Endothelial cell of hepatic sinusoid (primary cell): ENCODE measurements around the gene VLDLR.

Source experiments
- in situ Hi-C: cut with HindIII; loops from 2 replicates; pipeline ENCODE4 v1.10.0; 2017; ENCODE audit warnings: low sequenced_read_pairs

VLDLR gene

DNA sequence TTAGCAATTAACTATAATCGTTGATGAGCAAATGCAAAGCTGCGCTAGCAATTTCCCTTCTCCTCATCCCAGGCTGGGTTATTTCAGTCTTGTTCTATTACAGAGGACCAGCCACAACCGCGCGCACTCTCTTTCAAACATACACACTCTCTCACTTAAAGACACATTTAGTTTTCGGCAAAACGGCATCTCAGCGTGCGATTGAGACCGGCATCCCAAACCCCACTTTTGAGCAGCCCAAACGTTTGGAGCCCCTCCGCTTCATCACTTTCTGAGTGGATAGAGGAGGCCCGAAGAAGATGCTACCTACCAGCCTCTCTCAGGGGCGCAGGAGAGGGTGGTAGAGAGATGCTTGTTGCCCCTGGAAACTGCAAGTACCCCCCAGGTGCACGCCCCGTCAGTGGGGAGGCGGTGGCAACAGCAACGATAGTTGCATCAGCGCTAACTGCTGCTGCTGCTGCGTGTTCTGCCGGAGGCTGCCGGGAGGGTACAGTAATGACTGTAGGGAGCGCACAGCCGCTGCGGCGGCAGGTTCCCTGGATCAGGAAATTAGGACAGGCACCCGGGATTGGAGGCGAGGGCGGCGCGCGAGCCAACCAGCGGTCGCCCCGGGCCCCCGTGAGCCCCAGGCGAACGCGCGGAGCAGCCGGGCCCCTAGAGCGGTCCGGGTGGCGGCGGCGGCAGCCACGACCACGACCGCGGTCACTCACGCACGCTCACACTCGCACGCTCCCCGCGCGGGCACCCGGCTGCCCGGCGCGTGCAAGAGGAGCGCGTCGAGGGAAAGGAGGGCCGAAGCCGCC, 467 bp upstream of the VLDLR start:
- in situ Hi-C loops, result no loop called here

DNA sequence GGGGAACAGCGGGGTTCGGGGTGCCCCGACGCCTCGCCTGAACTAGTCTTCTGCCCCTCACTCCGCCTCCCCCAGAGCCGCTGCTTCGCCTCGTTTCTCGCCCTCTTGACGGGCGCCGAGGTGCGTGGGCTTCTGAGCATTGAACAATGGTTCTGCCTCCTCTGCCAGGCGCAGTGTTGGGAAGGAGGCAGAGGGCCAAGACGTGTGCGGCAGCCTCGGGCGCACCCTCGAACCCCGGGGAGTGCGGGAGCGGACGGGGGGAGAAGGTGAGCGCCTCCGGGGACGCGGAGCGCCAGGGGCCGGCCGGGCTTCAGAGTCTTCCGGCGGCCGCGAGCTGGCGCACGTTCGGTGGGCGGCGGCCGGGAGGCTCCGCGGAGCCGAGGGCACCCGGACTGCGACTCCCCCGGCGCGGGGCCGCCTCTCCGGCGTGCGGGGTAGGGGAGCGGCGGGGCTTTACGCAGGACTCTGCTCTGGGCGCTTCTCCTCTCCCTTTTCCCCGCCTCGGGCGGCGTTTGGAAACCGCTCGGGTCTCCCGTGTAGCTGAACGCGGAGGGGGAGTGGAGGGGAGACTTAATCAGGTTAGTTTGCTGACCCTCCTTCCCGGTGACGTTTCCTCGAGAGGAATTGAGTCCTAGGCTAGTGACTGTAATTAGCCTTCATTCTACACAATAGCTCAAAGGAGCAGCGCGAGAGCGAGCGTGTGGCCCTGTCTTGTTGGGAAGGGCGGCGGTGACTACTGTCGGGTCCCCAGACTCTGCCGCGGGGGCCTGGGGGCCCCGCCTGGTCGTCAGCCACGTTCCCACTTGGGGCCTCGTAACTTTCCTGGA, 1.1 kb downstream of the VLDLR start:
- in situ Hi-C loops, result no loop called here

DNA sequence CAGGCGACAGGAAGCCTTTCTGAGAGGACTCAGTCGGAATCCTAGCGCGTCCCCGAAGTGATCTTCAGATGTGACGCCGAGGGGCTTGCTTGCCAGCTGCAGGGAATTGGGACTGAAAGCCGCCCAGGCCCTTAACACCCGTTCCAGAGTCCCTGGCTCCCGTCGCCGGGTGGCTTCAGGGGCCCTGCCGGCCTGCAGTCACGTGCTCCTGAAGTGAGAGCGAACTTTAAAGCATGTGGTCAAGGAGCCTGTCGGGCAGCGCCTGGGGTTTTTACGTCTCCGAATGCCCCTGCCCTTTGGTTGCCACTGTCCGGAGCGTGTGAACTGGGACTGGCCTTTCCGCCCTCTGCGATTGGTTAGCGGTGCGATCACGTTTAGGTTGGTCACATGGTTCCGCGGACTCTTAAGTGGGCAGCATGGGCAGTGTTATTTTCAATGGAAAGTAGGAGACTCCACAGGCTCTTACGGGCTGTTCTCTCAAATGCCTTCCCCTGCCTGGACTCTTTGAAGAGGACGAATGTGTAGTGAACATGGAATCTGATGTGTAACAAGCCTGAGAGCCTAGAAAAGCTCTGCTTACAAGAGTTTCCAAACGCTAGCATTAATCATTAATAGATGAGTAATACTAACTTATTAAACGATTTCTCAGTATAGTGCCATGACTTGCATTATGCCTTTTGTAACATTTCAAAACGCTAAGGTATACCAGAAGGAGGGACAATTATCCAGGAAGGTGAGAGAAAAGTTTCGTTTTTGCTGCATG, 1.9 kb downstream of the VLDLR start:
- in situ Hi-C loops, result no loop called here

DNA sequence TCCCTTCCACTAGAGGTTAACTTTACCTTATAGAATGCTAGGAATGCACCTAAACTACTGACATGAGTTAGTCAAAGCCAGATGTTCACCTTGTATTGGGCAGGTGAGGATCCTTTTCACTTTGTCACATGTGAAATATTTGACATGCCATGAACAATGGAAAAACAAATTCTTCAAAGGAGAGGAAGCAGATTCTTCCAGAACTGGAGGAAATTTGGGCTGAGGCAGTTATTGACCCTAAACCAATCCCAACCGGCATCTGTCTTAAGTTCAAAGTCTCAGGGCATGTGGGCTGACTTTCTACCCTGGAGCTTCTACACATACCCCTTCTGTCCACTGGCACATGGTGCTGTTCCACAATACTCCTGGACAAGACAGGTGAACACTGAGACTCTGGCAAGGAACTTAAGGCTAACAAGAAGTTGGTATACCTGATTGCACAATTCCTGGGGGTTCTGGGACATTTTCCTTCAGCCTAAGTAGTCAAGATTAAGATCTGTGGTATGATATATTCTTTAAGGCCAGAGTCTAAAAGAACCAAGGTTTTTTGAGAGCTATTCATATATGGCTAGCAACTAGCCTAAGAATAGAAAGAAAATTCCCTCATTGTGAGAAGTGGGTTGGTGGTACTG, 2.6 kb downstream of the VLDLR start:
- in situ Hi-C loops, result no loop called here

DNA sequence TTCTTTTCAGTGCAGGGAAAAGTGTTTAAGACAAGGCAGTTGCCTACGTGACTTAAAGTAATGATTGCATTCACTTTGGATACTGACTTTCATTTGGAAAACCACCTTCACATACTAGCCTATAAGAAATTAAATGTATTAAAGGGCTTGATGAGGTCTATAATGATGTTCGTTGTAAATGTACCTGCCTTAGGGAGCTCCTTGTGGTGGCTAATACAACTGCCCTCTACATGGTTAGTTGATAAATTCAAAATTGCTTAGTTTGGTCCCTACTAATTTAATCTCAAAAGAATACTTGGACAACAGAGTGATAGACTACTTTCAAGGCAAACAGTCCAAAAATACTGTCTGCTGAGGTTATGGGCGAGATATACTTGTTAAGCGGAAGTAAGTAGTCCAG, 3.8 kb downstream of the VLDLR start:
- in situ Hi-C loops, result no loop called here

DNA sequence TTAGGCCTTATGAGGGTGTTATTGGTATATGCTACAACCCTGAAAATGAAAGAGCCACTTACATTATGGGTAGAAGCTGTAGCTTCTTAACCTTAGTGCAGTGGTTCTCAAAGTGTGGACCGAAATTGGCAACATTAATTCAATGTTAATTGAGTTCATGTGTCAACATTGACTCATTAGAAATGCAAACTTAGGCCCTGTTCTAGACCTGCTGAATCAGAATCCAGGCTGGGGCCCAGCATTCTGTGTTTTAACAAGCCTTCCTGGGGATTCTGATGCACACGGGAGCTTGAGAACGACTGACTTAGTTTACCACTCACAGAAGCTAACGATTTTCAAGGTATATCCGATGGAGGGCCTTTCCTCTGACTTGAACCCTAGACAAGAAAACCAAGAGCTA, 7.3 kb downstream of the VLDLR start:
- in situ Hi-C loops, result no loop called here

DNA sequence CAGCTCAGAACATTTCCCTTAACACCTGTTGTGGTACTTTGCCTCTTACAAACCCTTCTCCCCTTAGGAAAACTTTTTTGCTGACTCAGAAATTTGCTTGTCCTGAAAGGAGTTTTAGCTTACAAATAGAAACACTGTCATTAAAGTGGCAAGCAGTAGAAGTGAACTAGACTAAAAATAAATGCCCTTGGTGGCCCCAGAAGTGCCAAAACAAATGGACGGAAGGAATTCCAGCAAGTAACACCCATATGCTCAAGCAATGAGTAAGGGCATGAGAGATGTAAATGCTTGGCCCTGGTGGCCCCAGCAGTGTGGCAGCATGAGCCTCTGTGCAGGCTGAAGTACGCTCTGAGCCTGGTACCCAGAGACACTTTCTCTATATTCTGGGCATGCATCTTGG, 8.6 kb downstream of the VLDLR start:
- in situ Hi-C loops, result loop anchor here (5.0 kb wide), 1 partner anchor 53 kb away; no protein-coding TSS in a partner anchor

DNA sequence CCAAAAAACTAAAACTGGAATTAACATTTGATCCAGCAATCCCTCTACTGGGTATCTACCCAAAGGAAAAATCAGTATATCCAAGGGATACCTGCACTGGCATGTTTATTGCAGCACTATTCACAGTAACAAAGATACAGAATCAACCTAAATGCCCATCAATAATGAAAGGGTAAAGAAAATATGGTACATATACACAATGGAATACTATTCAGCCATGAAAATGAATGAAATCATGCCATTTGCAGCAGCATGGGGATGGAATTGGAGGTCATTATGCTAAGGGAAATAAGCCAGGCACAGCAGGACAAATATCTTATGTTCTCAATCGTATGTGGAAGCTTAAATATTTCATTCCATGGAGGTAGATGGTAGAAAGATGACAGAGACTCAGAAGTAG, 9.7 kb downstream of the VLDLR start:
- in situ Hi-C loops, result loop anchor here (5.0 kb wide), 1 partner anchor 54 kb away; no protein-coding TSS in a partner anchor

DNA sequence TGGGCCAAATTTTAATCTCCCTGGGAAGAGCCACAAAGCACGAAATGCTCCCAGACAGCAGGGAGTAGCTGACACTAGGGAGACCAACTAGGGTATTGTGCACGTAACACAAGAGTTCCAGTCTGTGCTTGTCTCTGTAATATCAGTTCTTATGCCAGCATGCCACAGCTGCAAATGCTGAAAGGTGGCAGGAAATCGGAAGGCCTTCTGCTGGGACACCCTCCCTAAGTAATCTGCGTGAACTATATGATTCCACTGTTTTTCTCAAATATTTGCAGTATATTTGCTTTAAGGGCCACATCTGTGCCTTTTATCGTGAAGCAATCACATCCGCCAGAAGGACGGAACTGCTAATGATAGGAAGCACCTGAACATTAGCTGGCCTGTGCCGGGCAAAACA, 12.6 kb downstream of the VLDLR start:
- in situ Hi-C loops, result loop anchor here (5.0 kb wide), 1 partner anchor 57 kb away; no protein-coding TSS in a partner anchor

DNA sequence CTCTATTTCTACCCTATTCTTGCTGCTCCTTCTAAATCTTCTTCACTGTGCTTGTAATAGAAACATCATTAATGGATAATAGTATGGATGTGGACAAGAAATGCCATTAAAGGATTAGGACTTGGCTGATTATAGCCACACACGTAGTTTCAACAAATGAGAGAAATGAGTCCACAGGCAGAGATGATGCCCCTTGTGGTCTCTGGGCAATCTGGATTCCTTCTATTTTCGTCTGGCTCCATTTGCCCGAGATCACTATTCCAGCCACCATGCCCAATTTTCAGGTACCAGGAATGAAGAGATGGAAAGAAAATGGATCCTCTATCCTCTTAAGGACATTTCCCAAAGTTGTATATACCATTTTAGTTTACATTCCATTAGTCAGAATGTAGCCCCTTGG, 13.2 kb downstream of the VLDLR start:
- in situ Hi-C loops, result loop anchor here (5.0 kb wide), 1 partner anchor 58 kb away; no protein-coding TSS in a partner anchor

DNA sequence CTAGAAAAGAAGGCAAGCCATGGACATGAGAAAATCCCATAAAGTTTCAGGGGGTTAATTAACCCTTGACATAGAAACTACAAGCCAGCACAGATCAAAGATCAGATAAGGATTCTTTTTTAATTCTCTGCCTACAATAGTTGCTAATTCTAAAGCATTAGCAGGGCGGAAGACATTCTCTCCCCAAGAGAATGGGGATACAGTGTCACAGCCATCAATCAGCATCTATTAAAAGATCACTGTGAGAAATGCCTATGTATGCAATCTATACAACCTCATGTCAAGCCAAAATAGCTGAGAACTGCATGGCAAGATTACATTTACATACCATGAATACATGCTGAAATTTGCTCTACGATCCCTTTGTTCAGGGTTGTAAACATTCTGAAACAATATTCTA, 14.3 kb downstream of the VLDLR start:
- in situ Hi-C loops, result no loop called here

DNA sequence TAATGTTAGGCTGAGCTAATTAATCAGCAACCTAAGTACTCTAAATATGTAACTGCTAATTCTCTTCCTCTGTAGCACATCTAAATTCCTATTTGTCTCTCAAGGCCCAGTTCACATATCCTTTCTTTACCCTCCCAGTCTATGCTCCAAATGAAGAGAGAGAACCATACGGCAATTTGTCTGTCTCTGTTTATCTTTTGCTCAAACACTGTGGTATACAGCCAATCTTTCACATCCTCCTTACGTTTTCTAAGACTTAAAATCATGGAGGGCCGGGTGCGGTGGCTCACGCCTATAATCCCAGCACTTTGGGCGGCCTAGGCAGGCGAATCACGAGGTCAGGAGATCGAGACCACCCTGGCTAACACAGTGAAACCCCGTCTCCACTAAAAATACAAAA, 15.8 kb downstream of the VLDLR start:
- in situ Hi-C loops, result no loop called here

DNA sequence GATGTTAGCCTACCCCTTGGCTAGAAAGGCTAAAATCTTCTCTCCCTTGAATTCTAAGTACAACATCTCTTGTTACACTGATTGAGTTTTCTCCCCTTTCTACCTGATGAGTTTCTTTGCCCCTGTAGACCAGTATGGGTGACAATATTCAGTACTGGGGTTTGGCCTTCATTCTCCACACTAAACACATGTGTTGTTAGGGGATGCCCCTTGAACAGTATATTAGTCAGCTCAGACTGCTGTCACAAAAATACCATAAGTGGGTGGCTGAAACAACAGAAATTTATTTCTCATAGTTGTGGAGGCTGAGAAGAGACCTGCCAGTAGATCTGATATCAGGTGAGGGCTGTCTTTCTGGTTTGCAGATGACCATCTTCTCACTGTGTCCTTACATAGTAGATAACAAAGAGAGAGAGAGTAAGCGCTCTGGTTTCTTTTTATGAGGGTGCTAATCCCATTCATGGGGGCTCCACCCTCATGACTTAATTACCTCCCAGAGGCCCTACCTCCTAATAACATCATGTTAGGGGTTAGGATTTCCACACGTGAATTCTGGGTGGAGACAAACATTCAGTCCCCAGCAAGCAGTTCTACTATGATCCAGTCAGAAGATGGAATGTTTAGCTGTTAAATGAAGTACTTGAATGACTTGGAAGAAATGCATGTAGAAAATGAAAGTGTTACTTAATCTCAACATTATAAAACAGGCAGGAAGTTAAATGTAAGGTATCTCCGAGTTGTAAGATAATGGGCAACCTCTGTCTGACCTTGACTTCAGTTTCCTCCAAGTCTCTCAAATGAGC, 17.5 kb downstream of the VLDLR start:
- in situ Hi-C loops, result no loop called here

DNA sequence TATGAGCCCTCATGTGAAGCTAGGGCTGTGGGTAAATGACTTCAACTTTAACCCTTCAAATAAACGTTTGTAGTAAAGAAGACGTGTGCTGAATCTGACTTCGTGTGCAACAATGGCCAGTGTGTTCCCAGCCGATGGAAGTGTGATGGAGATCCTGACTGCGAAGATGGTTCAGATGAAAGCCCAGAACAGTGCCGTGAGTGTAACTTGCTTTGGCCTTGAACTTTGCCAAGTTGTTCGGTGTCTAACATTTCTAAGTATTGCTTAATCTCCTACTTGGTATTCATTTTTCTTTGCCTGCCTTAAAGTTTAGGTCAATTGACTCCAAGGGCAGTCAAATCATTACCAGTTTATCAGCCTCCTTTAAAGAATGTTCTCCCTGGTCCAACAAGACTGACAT, 18.2 kb downstream of the VLDLR start:
- in situ Hi-C loops, result no loop called here

DNA sequence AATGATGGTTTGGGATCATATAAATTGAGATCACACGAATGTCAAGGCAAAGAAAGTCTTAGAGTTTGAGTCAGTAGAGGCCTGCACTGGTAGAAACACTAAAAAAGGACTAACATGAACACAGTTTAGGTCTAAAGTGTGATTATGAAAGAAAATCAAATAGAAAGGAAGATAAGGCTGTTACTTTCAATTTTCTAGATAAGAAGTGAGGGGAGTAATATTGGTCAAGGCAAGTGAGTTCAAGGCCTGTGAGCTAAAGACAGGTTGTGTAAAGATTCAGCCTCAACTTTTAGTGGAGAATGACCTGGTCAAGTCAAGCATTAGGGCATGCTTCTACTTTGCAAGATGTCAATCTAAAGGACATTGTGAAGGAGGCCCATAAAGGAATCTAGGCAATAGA, 19.0 kb downstream of the VLDLR start:
- in situ Hi-C loops, result no loop called here

DNA sequence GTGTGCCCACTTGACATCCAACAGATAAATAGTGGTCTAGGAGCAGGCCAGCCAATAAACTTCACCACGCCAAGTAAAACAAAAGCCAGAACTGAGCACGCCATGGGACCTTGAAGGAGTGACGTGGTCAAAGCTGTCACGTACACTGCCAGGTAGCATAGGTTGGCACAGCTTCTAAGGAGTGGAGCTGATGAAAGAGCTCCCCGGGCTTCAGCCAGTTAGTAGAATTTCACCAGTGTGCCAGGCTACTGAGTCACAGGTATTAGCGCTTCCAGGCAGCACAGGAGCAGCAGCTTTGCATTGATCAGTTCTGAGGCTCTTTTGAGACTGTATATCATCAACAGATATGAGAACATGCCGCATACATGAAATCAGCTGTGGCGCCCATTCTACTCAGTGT, 19.4 kb downstream of the VLDLR start:
- in situ Hi-C loops, result no loop called here

DNA sequence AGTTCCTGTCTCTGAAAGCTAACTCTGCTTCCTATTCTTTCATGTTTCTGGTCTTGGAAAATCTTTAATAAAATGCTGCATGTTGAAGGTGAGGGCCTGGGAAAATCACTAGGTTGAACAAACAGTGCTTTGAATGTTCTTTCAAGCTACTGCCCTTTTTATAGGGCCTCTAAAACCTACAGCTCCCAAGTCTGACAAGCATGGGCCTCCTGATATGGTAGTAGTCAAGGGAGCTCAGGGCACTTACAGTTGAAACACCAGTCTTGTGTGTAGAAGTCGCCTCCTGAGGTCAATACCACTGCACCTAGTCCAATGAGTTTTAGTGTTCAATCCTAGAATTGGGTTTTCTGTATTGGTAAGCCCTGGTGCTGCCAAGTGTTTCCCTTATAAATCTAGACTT, 20.5 kb downstream of the VLDLR start:
- in situ Hi-C loops, result no loop called here

DNA sequence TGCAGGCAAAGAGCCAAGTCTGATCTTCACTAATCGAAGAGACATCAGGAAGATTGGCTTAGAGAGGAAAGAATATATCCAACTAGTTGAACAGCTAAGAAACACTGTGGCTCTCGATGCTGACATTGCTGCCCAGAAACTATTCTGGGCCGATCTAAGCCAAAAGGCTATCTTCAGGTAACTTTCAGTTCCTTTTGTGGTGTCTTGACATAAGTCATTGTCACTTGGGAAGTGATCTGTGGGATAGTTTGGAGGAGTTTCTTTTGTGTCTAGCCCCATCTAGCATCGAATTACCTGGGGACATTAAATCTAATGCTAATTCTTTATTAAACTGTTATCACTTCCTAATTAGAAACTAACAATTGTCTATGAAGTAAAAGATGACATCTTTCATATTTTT, 24.0 kb downstream of the VLDLR start:
- in situ Hi-C loops, result no loop called here

DNA sequence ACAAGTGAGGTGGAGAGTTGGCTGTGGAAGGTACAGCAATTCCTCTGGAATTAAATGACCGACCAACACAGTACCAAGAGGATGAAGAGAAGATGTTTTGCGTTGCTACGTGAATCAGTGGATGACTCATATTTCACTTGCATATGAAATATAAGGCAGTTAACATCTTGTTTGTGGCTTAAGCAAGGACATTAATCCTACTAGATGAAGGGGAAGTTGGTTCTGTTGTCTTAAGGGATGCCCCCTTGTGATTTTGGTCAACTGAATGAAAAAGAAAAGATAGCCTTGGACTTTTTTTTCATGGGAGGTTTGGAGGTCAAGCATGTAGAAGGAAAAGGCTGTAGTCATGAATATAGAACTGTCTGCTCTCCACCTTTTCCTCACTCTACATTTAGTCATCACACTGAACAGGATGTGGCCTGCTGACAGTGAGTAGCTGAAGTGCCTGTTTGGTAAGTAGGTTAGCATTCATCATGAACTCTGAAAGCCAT, 33.9 kb downstream of the VLDLR start:
- in situ Hi-C loops, result loop anchor here (25.0 kb wide), 1 partner anchor 107 kb away; no protein-coding TSS in a partner anchor

DNA sequence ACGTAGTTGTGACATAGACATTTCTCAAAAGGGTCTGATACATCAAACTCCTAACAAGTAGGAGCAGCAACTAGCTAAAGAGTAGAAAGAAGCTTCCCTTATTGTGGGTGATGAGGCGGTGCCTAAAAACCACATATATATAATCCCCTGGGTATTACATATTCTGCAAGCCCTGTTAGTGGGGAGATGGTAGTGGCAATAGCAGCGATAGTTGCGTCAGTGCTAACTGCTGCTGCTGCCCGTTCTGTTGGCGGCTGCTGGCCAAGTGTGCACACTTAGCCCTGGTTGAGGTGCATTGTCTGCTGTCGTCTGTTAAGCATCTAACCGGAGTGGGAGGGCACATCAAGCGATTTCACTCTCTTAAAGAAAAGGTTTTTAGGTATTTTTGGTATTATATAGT, 35.8 kb downstream of the VLDLR start:
- in situ Hi-C loops, result loop anchor here (25.0 kb wide), 1 partner anchor 105 kb away; no protein-coding TSS in a partner anchor
